Measurements from ENCODE around the gene ATXN1. TPM values are rescaled to one million over a fixed set of nuclear protein-coding genes. Genes with fewer than 3 reads are reported as not detected.

The ATXN1 gene
- total and polyA plus RNA-seq, 2 of the 8 experiments (the other 6 are each of a cell fraction or from before 2014, with no cell fraction given), result 1.6 to 4.0 TPM

DNA sequence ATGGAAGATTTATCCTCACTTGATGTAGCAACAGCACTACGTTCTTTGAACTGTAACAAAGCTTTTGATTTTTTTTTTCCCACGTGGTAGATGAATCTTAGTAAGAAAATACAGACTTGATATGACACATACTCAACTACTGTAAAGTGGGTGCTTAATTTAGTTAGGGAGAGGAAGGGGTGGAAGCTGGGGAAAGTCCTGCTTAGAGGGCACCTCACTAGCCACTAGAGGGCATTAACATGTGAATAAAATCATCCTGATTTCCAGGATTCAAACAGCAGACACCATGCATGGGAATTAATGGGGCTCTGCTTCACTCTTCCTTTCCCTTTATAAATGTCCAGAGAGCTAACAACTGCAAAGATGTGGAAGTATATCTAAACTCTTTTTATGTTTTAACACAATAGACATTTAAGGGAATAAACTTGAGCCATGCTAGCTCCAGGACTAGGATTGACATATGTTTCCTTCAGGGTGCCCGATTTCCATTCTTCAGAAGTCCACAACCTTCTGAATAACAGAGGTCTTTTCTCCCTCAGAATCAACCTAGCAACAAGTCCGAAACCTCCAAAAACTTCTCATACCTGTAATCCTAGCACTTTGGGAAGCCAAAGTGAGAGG lies 250.1 kb downstream of the ATXN1 start:
- no peak for DNase-seq (ENCODE audit: low read depth in 1 of 2, low spot score in 2 of 2)
- no peak overlapping the region for H2BK20ac ChIP-seq (ENCODE audit: low read length)
- 66% methylated on average over 4 of the region's 4 CpGs; no CpG with 5 or more reads in 1 of the 2 experiments for WGBS, 2 experiments (ENCODE audit: extremely low coverage in 1 of 2, insufficient coverage in 1 of 2, insufficient read length in 1 of 2, insufficient replicate concordance in 2 of 2, low coverage in 1 of 2, low lambda C conversion rate in 2 of 2, missing lambda C conversion rate in 1 of 2)
- TF ChIP-seq SIRT6 (IDR thresholded peaks at IDR 0.05; ENCODE audit: low read length) (no peak), CREB1 (IDR thresholded peaks at IDR 0.05) (no peak), SIN3A (conservative IDR thresholded peaks at IDR 0.05 in 1 of 2, IDR thresholded peaks at IDR 0.05 in 1 of 2; ENCODE audit: low read depth in 1 of 2, low read length in 2 of 2) (no peak), POU5F1 (IDR thresholded peaks at IDR 0.05; ENCODE audit: low read depth, low read length) (no peak), HDAC6 (IDR thresholded peaks at IDR 0.05; ENCODE audit: low read depth, low read length) (no peak), RBBP5 (IDR thresholded peaks at IDR 0.05; ENCODE audit: borderline replicate concordance, low read depth, low read length) (no peak), POLR2A (IDR thresholded peaks at IDR 0.05; ENCODE audit: control extremely low read depth in 1 of 2, low read depth in 2 of 2, low read length in 2 of 2) (no peak), TCF12 (IDR thresholded peaks at IDR 0.05; ENCODE audit: low read depth, low read length) (no peak), ASH2L (IDR thresholded peaks at IDR 0.05; ENCODE audit: low read length) (no peak), NANOG (IDR thresholded peaks at IDR 0.05; ENCODE audit: insufficient read depth, low read depth, low read length, poor library complexity, severe bottlenecking) (no peak)
- TF ChIP-seq, protein P1, sequence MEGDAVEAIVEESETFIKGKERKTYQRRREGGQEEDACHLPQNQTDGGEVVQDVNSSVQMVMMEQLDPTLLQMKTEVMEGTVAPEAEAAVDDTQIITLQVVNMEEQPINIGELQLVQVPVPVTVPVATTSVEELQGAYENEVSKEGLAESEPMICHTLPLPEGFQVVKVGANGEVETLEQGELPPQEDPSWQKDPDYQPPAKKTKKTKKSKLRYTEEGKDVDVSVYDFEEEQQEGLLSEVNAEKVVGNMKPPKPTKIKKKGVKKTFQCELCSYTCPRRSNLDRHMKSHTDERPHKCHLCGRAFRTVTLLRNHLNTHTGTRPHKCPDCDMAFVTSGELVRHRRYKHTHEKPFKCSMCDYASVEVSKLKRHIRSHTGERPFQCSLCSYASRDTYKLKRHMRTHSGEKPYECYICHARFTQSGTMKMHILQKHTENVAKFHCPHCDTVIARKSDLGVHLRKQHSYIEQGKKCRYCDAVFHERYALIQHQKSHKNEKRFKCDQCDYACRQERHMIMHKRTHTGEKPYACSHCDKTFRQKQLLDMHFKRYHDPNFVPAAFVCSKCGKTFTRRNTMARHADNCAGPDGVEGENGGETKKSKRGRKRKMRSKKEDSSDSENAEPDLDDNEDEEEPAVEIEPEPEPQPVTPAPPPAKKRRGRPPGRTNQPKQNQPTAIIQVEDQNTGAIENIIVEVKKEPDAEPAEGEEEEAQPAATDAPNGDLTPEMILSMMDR (IDR thresholded peaks at IDR 0.05; ENCODE audit: control extremely low read depth in 1 of 3, insufficient read depth in 1 of 3, low read depth in 1 of 3, low read length in 3 of 3), result peak in 2 of 3 experiments; percentile 49 to 54; a peak in 3 of 4 replicates

More for the DNA sequence above, 250.1 kb downstream of the ATXN1 start:
- Histone ChIP-seq H4K8ac (ENCODE audit: extremely low read depth, insufficient read depth, low read length) (no peak overlapping the region), H2BK120ac (replicated peaks; ENCODE audit: low read depth, low read length) (no peak overlapping the region), H3K4me2 (ENCODE audit: insufficient read depth in 1 of 2, low read depth in 2 of 2, low read length in 2 of 2) (no peak overlapping the region), H2AFZ (ENCODE audit: low read length) (no peak overlapping the region), H3K14ac (ENCODE audit: insufficient read length) (no peak overlapping the region), H3K27me3 (replicated peaks in 1 of 4; ENCODE audit: control insufficient read depth in 3 of 4, extremely low read depth in 1 of 4, insufficient read depth in 3 of 4, low read length in 3 of 4) (no peaks in the 10 kb centered on the region), H2BK12ac (ENCODE audit: low read depth, low read length) (no peak overlapping the region; the same call in 1 of the 2 replicates), H3K9me3 (ENCODE audit: insufficient read depth in 2 of 2, low read depth in 1 of 2, low read length in 1 of 2) (no peaks in the 10 kb centered on the region), H3K56ac (replicated peaks; ENCODE audit: insufficient read length, low read depth, low read length) (no peak overlapping the region), H4K91ac (replicated peaks; ENCODE audit: insufficient read length, low read length) (no peak overlapping the region), H3K79me2 (ENCODE audit: control insufficient read depth in 1 of 2, insufficient read depth in 2 of 2, low read length in 2 of 2) (no peaks in the 10 kb centered on the region), H3K9ac (replicated peaks in 1 of 4; ENCODE audit: extremely low read depth in 1 of 4, low read depth in 3 of 4, low read length in 3 of 4) (no peak overlapping the region), H3K4me3 (ENCODE audit: extremely low read depth in 1 of 4, insufficient read depth in 2 of 4, low read depth in 3 of 4, low read length in 4 of 4) (no peak overlapping the region), H3K4ac (replicated peaks; ENCODE audit: insufficient read length, low read depth, low read length) (no peak overlapping the region), H3K4me1 (replicated peaks in 1 of 4; ENCODE audit: control insufficient read depth in 3 of 4, insufficient read depth in 4 of 4, low read length in 3 of 4) (peaks cover 0 to 2% (median 0%) of the 10 kb centered on the region in 4 experiments; a peak in 2 of 7 replicates), H2BK5ac (ENCODE audit: low read depth, low read length) (no peak overlapping the region), H3K36me3 (ENCODE audit: control insufficient read depth in 2 of 4, insufficient read depth in 4 of 4, low read length in 3 of 4) (no peaks in the 10 kb centered on the region), H3K23ac (ENCODE audit: insufficient read length) (no peak overlapping the region), H3K79me1 (ENCODE audit: low read depth, low read length) (no peaks in the 10 kb centered on the region), H4K20me1 (replicated peaks in 1 of 2; ENCODE audit: control insufficient read depth in 1 of 2, insufficient read depth in 2 of 2, low read length in 2 of 2) (no peaks in the 10 kb centered on the region), H3K23me2 (ENCODE audit: low read depth, low read length) (no peaks in the 10 kb centered on the region), H3K18ac (ENCODE audit: extremely low read depth, low read length) (no peak overlapping the region), H3K27ac (ENCODE audit: low read depth, low read length) (no peak overlapping the region), H4K5ac (ENCODE audit: insufficient read length, low read depth, low read length) (no peak overlapping the region), H2AK5ac (ENCODE audit: low read depth, low read length) (no peak overlapping the region), H2BK15ac (ENCODE audit: low read length) (no peak overlapping the region)
- ChIA-PET CTCF (ENCODE audit: partially characterized antibody) (interaction anchor here (0.6 to 5.1 kb wide), 32 partner anchors 9 to 1170 kb away, joined by 3 to 37 read pairs (median 4); partner anchors contain the start of gene ATXN1), POLR2A (ENCODE audit: partially characterized antibody) (no interaction called here)
- peak; percentile 13 for FAIRE-seq
